ENCODE results near the gene URB1. TPM values are rescaled to one million over a fixed set of nuclear protein-coding genes. Genes with fewer than 3 reads are reported as not detected.
A peak's percentile ranks its signal among the peaks of the same experiment; 100 is the strongest.

Gene URB1
- total and polyA plus RNA-seq, 2 of the 8 experiments (the other 6 are each of a cell fraction or from before 2014, with no cell fraction given) = 8.1 to 28.9 TPM

GRCh38 chr21:32311621-32312020 is 81.2 kb downstream of the URB1 start:
- Histone ChIP-seq H2BK120ac (replicated peaks; ENCODE audit: low read depth, low read length) (no peak overlapping the region), H2AK5ac (ENCODE audit: low read depth, low read length) (no peak overlapping the region), H2BK12ac (ENCODE audit: low read depth, low read length) (no peak overlapping the region), H3K14ac (ENCODE audit: insufficient read length) (no peak overlapping the region), H3K27ac (ENCODE audit: low read depth, low read length) (no peak overlapping the region), H3K36me3 (ENCODE audit: control insufficient read depth in 2 of 4, insufficient read depth in 4 of 4, low read length in 3 of 4) (peaks cover 7 to 25% (median 20%) of the 10 kb centered on the region in 4 experiments; a peak in 6 of 8 replicates), H2BK5ac (ENCODE audit: low read depth, low read length) (no peak overlapping the region), H2BK20ac (ENCODE audit: low read length) (no peak overlapping the region), H3K4me1 (replicated peaks in 1 of 4; ENCODE audit: control insufficient read depth in 3 of 4, insufficient read depth in 4 of 4, low read length in 3 of 4) (no peaks in the 10 kb centered on the region; a peak in 1 of 7 replicates), H3K4me2 (ENCODE audit: insufficient read depth in 1 of 2, low read depth in 2 of 2, low read length in 2 of 2) (no peak overlapping the region), H2BK15ac (ENCODE audit: low read length) (no peak overlapping the region), H3K4ac (replicated peaks; ENCODE audit: insufficient read length, low read depth, low read length) (no peak overlapping the region), H3K18ac (ENCODE audit: extremely low read depth, low read length) (no peak overlapping the region), H3K79me1 (ENCODE audit: low read depth, low read length) (peaks cover 5% of the 10 kb centered on the region; the same call in 1 of the 2 replicates), H3K4me3 (ENCODE audit: extremely low read depth in 1 of 4, insufficient read depth in 2 of 4, low read depth in 3 of 4, low read length in 4 of 4) (no peak overlapping the region), H3K23ac (ENCODE audit: insufficient read length) (no peak overlapping the region), H3K23me2 (ENCODE audit: low read depth, low read length) (no peaks in the 10 kb centered on the region), H3K9me3 (ENCODE audit: insufficient read depth in 2 of 2, low read depth in 1 of 2, low read length in 1 of 2) (no peaks in the 10 kb centered on the region), H4K8ac (ENCODE audit: extremely low read depth, insufficient read depth, low read length) (no peak overlapping the region), H3K27me3 (replicated peaks in 1 of 4; ENCODE audit: control insufficient read depth in 3 of 4, extremely low read depth in 1 of 4, insufficient read depth in 3 of 4, low read length in 3 of 4) (no peaks in the 10 kb centered on the region), H3K9ac (replicated peaks in 1 of 4; ENCODE audit: extremely low read depth in 1 of 4, low read depth in 3 of 4, low read length in 3 of 4) (no peak overlapping the region; a peak in 1 of 7 replicates), H4K20me1 (replicated peaks in 1 of 2; ENCODE audit: control insufficient read depth in 1 of 2, insufficient read depth in 2 of 2, low read length in 2 of 2) (peaks cover 0 to 4% of the 10 kb centered on the region in 2 experiments), H3K79me2 (ENCODE audit: control insufficient read depth in 1 of 2, insufficient read depth in 2 of 2, low read length in 2 of 2) (no peaks in the 10 kb centered on the region), H4K5ac (ENCODE audit: insufficient read length, low read depth, low read length) (no peak overlapping the region), H3K56ac (replicated peaks; ENCODE audit: insufficient read length, low read depth, low read length) (no peak overlapping the region), H2AFZ (ENCODE audit: low read length) (no peak overlapping the region), H4K91ac (replicated peaks; ENCODE audit: insufficient read length, low read length) (no peak overlapping the region)
- peak in 1 of 2 experiments; percentile 43 for DNase-seq (ENCODE audit: low read depth in 1 of 2, low spot score in 2 of 2)
- FAIRE-seq = no peak
- 91% methylated on average over 9 of the region's 9 CpGs; no CpG with 5 or more reads in 1 of the 2 experiments for WGBS, 2 experiments (ENCODE audit: extremely low coverage in 1 of 2, insufficient coverage in 1 of 2, insufficient read length in 1 of 2, insufficient replicate concordance in 2 of 2, low coverage in 1 of 2, low lambda C conversion rate in 2 of 2, missing lambda C conversion rate in 1 of 2)
- TF ChIP-seq KDM5A (IDR thresholded peaks at IDR 0.05; ENCODE audit: low read length) (no peak), CBX5 (IDR thresholded peaks at IDR 0.05; ENCODE audit: low read depth, low read length) (no peak), ZNF274 (IDR thresholded peaks at IDR 0.05; ENCODE audit: borderline replicate concordance, extremely low read depth, low read length) (no peak), EGR1 (IDR thresholded peaks at IDR 0.05; ENCODE audit: borderline replicate concordance, low read depth, low read length) (no peak), CREB1 (IDR thresholded peaks at IDR 0.05) (no peak), CTBP2 (IDR thresholded peaks at IDR 0.05; ENCODE audit: borderline replicate concordance, insufficient read depth, insufficient read length, low read length) (no peak), TCF12 (IDR thresholded peaks at IDR 0.05; ENCODE audit: low read depth, low read length) (no peak), KDM4A (IDR thresholded peaks at IDR 0.05; ENCODE audit: low read depth, low read length, severe bottlenecking) (no peak), POLR2AphosphoS5 (IDR thresholded peaks at IDR 0.05; ENCODE audit: low read depth, low read length) (no peak), USF2 (IDR thresholded peaks at IDR 0.05; ENCODE audit: low read length) (no peak), BCL11A (IDR thresholded peaks at IDR 0.05; ENCODE audit: low read depth in 2 of 2, low read length in 2 of 2) (no peak)
- TF ChIP-seq, protein P1, sequence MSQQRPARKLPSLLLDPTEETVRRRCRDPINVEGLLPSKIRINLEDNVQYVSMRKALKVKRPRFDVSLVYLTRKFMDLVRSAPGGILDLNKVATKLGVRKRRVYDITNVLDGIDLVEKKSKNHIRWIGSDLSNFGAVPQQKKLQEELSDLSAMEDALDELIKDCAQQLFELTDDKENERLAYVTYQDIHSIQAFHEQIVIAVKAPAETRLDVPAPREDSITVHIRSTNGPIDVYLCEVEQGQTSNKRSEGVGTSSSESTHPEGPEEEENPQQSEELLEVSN (IDR thresholded peaks at IDR 0.05) = no peak
- ChIA-PET POLR2A (ENCODE audit: partially characterized antibody) (no interaction called here), CTCF (ENCODE audit: partially characterized antibody) (interaction anchor here (0.6 to 1.8 kb wide), 5 partner anchors 11 to 296 kb away, joined by 3 to 6 read pairs (median 3); no protein-coding TSS in a partner anchor)
